Measurements from ENCODE around the gene CDNF. TPM values are rescaled to one million over a fixed set of nuclear protein-coding genes. Genes with fewer than 3 reads are reported as not detected.

Gene CDNF
- total RNA-seq = 2.6 and 2.7 TPM in 2 replicates

GRCh38 chr10:14837757-14838581 is at the start of gene CDNF, which contains the start of the genes HSPA14 and MSANTD7:
Gene CDNF (minus strand): TSS chr10:14838037. CDS start chr10:14837946, 91 bp downstream.
Gene HSPA14 (plus strand): TSS chr10:14838306. CDS start chr10:14838403, 97 bp downstream.
Gene MSANTD7 (plus strand): TSS chr10:14838306. CDS start chr10:14842285, 3,979 bp downstream.

GRCh38 chr10:14878266-14879123 is 40.7 kb upstream of the CDNF start, which contains the start of gene SUV39H2:
Gene SUV39H2 (plus strand): TSS chr10:14878866. CDS start chr10:14878889, 23 bp downstream.

GRCh38 chr10:14774797-14775196 is 63.0 kb downstream of the CDNF start, which contains the start of gene FAM107B:
Gene FAM107B (minus strand): TSS chr10:14774897. CDS start chr10:14774663, 234 bp downstream.

Other genes with a start within 250 kb of the CDNF start
- gene FAM107B, start 63.1 kb downstream of the CDNF start, total RNA-seq = 4.2 and 8.2 TPM in 2 replicates
- gene HSPA14, start 269 bp upstream of the CDNF start, total RNA-seq = 7.5 and 9.5 TPM in 2 replicates
- 7.6 and 9.2 TPM in 2 replicates for gene MSANTD7, start 269 bp upstream of the CDNF start, total RNA-seq
- gene SUV39H2, start 40.8 kb upstream of the CDNF start, total RNA-seq = 4.6 and 9.8 TPM in 2 replicates
- 4.8 and 6.7 TPM in 2 replicates for gene DCLRE1C, start 116.1 kb upstream of the CDNF start, total RNA-seq
- gene MEIG1, start 121.4 kb upstream of the CDNF start, total RNA-seq = not detected in 2 replicates
- gene OLAH, start 205.9 kb upstream of the CDNF start, total RNA-seq = not detected in 2 replicates

All from cardiac ventricle fibroblast (primary cell).